ENCODE measurements around the gene CABLES2.

CABLES2 gene

GRCh38 chr20:62347151-62347404 lies 60.0 kb downstream of the CABLES2 start:
- no peak for DNase-seq (ENCODE audit: low read depth)
- no peak overlapping the region for H3K4me3 ChIP-seq (ENCODE audit: low read depth, low read length)
- TF ChIP-seq, protein P1, sequence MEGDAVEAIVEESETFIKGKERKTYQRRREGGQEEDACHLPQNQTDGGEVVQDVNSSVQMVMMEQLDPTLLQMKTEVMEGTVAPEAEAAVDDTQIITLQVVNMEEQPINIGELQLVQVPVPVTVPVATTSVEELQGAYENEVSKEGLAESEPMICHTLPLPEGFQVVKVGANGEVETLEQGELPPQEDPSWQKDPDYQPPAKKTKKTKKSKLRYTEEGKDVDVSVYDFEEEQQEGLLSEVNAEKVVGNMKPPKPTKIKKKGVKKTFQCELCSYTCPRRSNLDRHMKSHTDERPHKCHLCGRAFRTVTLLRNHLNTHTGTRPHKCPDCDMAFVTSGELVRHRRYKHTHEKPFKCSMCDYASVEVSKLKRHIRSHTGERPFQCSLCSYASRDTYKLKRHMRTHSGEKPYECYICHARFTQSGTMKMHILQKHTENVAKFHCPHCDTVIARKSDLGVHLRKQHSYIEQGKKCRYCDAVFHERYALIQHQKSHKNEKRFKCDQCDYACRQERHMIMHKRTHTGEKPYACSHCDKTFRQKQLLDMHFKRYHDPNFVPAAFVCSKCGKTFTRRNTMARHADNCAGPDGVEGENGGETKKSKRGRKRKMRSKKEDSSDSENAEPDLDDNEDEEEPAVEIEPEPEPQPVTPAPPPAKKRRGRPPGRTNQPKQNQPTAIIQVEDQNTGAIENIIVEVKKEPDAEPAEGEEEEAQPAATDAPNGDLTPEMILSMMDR (IDR thresholded peaks at IDR 0.05; ENCODE audit: control insufficient read depth, extremely low read depth, insufficient read depth): no peak

- H3K4me3 ChIP-seq (ENCODE audit: low read depth, low read length): no peak overlapping the region
- TF ChIP-seq, protein P1 (IDR thresholded peaks at IDR 0.05; ENCODE audit: control insufficient read depth, extremely low read depth, insufficient read depth): no peak
- no peak for DNase-seq (ENCODE audit: low read depth)
Measured at GRCh38 chr20:62346398-62347150, 60.5 kb downstream of the CABLES2 start.

DNA sequence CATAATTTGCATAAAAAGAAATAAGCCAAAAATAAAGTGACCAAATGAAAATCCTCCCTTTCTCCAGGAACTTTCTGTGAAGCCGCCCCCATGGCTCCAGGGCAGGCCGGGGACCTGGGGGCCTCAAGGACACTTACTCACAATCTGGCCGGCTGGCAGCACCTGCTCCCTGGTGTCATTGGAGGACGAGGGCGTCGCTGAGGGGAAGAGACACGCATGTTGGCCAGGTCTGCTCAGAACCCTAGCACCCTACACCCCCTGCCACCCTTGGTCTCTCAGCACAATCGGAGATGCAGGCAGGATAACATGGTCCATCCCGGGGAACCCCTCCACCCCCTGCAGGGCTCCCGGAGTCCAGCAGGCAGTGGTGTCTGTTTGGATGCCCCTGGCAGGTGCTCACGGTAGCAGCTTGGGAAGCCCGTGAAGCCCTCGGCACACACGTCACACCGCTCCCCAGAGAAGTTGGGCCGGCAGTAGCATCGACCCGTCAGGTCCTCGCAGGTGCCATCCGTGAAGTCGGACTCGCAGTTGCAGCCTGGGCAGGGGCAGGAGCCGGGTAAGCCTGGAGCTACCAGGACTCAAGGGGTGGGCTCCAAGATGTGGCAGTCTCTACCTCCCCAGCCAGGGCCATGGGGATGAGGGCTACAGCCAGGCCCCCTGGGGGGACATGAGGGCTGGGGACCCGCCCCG lies 61.3 kb downstream of the CABLES2 start:
- no peak overlapping the region for H3K4me3 ChIP-seq (ENCODE audit: low read depth, low read length)
- no peak for DNase-seq (ENCODE audit: low read depth)
- TF ChIP-seq, protein P1 (IDR thresholded peaks at IDR 0.05; ENCODE audit: control insufficient read depth, extremely low read depth, insufficient read depth): no peak

DNA sequence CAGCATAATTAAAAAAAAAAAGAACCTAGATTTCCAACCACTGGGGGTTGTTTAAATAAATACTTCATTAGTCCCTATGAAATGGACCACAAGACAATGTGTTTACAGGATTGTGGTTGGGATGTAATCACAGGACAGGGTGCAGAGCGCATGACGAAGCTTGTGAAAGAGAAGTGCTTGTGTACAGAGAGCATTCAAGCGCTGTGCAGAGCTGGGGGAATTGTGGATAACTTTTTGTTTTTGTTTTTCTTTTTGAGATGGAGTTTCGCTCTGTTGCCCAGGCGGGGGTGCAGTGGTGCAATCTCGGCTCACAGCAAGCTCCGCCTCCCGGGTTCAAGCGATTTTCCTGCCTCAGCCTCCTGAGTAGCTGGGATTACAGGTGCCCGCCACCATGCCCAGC lies 62.3 kb downstream of the CABLES2 start:
- TF ChIP-seq, protein P1 (IDR thresholded peaks at IDR 0.05; ENCODE audit: control insufficient read depth, extremely low read depth, insufficient read depth): no peak
- DNase-seq (ENCODE audit: low read depth): no peak
- H3K4me3 ChIP-seq (ENCODE audit: low read depth, low read length): no peak overlapping the region

GRCh38 chr20:62344092-62344491 lies 63.0 kb downstream of the CABLES2 start:
- TF ChIP-seq, protein P1 (IDR thresholded peaks at IDR 0.05; ENCODE audit: control insufficient read depth, extremely low read depth, insufficient read depth): no peak
- no peak for DNase-seq (ENCODE audit: low read depth)
- H3K4me3 ChIP-seq (ENCODE audit: low read depth, low read length): no peak overlapping the region

- DNase-seq (ENCODE audit: low read depth): no peak
- TF ChIP-seq, protein P1 (IDR thresholded peaks at IDR 0.05; ENCODE audit: control insufficient read depth, extremely low read depth, insufficient read depth): no peak
- no peak overlapping the region for H3K4me3 ChIP-seq (ENCODE audit: low read depth, low read length)
Measured at GRCh38 chr20:62342910-62343309, 64.2 kb downstream of the CABLES2 start.

Data from LNCaP clone FGC (cell line).